GM19238 (cell line): ENCODE measurements around the gene SYT2.
"Not testable (repeated sequence)": the region's sequence is repeated elsewhere in the genome, so short reads cannot be mapped to it uniquely, and the experiment has no call there.

Experiments used
- DNase-seq: peaks from one replicate; pipeline ENCODE4 v3.0.0; 2011; ENCODE audit warnings: low spot score; ENCODE audit not compliant: insufficient read length

The SYT2 gene

DNA sequence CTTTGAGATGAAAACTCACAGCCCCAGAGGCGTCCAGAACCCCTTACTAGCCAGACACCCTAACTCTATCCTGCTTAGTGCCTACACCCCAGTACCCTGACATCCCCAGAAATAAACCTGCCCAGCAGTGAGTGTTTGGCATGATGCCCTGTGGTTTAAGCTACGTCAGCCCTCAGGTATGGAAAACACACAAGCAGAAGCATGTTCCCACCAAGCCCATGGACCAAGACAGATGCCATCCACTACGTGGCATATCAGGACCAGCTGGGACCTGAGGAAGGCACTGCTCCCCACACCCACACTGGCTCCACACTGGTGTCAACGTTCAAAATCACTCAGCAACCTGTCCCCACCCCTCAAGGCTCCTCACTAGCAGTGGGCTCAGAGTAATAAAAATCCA is 116.4 kb downstream of the SYT2 start:
- DNase-seq: no peak

DNA sequence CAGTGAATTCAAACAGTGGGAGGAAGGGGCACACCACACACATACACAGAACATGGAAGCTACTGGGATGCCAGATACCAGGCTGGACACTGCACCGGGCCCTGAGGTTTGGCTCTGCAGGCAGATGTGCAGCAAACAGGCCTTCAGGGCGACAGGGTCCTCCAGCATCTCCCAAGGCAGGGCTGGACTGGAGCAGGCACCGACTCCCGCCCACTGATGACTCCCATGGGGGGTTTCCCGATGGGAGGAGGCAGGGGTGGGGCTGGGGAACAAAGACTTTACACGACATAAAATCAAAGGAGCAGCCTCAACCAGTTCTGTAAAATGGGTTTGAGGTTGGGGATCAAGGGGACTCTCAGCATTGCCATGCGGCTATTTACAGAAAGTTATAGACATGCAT is 118.1 kb downstream of the SYT2 start:
- no peak for DNase-seq

DNA sequence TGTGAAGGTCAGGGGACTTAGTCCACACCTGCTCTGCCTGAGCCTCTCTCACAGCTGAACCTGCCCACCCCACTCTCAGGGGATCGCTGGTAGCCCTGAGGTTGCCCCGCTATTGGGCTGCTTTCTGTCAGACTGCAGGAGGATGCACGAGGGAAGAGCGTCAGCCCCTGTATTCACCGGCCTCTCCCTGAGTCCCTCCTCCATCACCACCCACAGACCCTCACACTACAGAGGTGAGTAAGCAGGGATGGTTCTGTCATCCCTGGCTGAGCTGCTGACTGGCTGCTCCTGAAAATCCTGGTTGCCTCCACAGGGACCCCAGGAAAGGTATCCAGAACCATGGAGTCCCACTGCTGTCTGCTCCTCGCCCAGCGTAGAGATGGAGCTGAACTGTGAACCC is 118.7 kb downstream of the SYT2 start:
- DNase-seq: no peak

DNA sequence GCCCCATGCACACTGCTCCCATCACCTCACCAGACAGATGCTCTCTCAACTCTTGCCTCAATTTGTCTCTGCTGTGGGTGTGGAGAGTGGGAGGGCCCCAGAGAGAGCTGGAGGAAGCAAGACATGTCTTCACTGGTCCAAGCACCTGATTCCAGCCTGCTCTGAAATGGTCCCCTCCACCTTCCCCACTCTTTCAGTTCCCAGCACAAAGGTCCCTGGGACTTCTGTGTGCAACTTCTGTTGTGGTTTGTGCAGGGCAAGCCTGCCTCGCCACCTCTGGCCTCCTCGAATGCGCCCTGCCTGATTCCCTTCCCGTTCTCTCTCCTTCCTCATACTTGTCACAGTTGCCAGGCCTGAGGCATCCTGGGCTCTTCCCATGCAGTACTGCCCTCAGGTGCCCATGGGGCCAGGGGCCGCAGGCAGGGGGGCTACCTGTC is 119.3 kb downstream of the SYT2 start:
- no peak for DNase-seq

DNA sequence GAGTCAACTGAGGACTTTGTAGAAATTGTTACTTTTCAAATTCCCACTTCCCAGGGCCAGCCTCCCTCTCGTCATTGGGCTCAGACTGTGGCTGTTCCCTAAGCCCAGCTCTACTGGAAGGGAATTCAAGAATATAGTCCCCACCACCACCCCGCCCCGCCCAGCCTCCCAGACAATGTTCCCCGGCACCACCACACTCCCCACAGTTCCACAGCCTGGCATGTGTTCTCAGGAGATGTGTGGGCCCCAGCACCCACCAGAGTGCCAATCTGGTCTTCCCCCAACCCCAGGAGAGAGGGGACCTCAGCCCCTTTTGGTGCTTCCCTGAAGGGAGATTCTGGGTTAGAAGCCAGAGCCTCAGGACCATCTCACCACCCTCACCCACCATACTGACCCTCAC is 120.1 kb downstream of the SYT2 start:
- DNase-seq: no peak

DNA sequence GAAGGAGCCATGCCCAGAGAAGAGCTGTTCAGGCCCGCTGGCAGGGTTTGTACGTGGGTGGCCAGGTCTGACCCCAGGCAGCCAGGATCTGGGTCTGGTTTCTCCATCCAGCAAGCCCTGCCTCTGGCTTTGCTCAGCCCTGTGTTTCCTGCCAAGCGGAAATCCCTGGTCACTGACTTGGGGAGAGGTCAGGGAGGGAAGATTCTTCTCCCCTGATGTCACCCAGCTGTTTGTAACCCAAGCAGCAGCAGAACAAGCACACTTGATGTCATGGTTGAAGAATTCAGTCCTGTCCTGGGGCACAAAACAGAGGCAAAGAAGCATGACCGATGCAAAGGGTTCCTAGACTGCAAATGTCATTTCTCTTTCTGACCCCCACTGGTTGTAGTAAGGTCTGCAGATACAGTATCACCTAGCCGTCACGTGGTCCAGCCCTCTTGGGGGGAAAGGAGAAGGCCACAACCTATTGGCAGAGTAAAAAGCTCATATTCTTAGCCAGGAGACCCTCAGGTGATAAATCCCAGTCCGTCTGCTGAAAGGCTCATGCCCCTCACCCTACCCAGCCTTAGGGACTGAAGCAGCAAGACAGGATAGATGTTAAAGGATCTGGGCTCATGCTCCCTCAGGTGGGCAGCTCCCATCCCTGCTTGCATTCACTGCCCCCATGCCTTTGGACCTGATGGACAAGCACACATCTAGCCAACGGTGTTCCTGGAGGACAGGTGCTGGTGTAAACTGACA is 120.9 kb downstream of the SYT2 start:
- DNase-seq: no peak

DNA sequence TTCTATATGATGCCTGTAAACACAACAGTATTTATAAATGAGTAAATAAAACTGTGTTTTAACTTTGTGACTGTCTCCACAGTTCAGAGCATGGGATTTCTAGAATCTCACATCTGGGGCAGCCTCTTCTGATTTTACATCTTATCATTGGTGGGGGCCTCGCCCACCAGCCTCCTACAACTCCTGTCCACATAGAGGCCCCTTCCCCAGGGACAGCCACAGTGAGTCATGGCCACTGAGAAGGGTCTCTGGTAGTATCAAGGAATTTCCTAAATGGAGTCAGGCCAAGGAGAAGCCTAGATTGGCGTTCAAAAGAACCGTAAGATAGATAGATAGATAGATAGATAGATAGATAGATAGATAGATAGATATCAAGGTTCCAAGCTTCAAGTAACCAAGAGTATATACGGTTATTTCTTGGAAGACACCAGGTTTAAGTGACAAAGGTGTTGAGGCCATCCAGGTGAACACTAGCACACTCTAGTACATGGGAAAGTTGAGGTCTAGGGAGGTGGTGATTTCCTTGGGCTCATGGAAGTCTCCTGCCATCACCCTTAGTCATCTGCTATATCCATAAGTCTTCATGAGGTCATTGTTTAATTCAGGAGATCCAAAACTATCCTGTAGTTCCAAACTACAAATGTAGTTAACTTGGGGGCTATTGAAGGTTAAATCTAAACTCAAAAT is 121.6 kb downstream of the SYT2 start:
- no peak for DNase-seq

DNA sequence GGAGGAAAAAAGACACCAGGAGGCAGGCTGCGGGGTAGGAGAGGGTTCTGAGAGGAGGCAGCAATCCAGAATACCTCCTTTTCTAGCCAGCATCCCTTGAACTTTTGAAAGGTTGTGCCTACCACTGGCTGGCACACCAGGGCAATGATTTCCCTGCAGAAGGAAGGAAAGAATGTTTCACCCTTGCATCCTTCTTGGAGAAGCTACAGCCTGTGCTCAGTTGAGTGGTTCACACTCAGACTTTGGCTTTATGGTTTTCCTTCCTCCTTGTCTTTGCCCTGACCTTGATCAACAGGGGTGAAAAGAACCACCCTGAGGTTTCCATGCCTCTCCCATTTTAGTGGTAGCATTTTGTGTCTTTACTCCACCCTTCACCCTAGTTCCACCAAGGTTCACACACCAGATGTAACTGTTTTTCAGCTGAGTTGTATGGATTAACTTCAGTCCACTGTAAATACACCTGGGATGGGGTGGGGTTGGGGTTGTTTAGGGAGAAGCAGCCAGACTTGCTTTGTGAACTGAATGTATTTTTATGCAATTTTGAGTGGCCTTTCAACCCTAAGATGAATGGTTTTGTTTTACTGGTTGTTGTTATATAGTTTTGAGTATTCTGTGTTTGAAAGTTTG is 122.3 kb downstream of the SYT2 start:
- no peak for DNase-seq

DNA sequence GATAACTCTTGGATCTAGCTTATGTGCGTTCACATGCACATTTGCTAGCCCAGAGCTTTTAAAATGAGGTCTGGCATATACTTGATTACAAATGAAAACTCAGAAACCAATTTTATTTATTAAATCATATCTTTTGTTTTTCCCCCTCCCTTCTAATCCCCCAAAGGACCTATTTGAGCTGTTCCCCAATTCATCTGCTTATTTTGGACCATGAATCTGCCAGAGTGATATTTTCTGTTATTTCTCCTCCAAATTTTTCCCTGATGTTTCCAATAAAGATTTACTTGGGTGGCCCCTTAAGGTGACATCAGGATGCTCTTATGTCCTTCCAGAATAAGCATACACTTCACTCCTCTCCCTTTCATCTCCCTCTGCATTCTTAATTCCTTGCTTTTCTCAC is 123.4 kb downstream of the SYT2 start:
- no peak for DNase-seq

DNA sequence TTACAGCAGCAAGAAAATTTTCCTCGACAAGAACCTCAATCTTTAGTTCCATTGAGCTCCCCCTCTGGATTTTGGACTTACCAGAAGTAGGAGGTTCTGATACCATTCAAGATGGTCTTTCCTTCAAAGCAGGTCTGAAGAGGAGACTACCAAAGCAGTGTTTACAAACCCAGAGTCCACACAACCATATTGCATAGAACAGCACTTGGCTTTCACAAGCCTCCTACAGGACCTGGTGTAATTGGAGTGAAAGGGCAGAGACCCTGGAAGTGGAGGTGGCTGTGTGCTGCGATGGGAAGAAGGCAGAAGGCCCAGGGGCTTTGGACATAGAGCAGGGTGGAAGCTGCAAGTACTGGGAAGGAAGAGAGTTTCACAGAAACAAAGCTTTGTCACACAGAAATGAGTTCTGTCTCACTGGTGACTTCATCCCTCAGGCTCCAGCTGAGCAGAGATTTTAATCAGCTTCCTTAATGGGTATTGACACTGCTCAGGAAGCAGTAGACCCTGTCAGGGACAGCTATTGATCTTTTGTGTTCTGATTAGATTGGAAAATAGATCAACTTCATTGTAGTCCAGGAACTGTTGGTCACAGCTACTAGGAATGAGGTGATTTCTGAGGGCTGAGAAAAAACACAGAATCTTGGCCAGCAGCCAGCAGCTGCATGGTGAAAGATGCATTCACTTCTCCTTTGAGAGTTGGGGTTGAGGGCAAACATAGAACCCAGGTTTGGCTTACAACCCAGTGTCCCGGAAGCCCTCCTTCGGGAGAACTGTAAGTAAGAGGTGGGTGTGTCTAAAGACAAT is 124.0 kb downstream of the SYT2 start:
- peak; percentile 27 for DNase-seq

DNA sequence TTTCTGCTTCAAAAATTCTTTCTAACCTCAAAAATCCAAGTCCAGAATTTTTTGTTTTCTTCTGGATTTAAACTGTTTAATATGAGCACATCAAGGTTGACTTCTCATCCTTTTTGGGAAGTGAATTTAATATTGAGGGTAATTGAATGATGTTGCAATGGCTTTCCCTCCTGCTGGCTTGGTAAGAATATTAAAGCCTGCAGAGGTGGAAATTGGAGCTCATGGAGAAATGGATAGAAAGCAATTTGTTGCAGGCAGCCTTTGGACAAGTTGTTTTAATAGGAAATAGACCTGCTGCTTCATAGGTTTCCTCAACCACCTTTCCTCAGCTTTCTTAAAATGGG is 124.7 kb downstream of the SYT2 start:
- no peak for DNase-seq

DNA sequence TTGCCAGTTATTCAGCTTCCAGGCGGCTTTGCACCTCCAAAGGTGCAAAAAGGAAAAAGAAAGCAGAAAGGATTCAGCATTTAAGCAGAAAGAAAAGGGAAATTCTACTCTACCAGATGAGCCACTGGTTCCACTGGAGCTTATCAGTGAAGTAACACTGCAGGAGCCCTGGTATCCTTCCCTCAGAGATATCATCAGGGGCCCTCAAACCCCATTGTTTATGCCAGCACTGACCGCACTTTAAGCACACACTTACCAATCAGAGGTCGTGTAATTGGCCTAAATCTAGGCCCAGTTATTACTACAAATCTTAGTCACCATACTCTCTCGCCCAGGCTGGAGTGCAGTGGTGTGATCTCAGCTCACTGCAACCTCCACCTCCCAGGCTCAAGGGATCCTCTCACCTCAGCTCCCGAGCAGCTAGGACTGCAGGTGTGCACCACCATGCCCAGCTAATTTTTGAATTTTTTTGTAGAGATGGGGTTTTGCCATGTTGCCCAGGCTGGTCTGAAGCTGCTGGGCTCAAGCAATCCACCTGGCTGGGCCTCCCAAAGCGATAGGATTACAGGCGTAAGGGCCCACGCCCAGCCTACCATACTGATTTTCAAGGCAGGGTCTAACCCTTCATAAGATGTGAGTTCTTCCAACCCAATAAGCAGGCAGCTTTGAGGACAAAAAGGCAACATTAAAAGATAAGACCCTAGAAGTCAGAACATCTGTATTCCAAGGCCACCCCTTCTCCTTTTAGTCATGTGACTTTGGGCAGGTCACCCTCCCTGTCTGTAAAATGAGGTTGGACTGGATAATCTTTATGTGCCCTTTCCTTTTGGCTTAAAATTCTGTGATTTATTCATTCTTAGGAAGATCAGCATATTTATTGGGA is 125.3 kb downstream of the SYT2 start:
- DNase-seq: no peak

DNA sequence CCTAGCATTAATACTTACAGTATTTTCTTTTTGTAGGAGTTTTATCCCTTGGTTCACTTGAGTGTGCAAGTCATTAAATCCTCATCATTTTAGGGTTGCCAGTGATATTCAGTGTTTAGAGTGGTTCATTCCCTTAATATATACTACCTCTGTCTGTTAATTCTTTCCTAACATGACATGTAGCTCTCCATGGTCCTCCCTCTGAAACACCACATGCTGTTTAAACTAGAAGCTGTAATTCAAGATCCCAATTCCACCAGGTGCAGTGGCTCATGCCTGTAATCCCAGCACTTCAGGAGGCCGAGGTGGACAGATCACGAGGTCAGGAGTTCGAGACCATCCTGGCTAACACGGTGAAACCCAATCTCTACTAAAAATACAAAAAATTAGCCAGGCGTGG is 127.9 kb downstream of the SYT2 start:
- DNase-seq: not testable (repeated sequence)

DNA sequence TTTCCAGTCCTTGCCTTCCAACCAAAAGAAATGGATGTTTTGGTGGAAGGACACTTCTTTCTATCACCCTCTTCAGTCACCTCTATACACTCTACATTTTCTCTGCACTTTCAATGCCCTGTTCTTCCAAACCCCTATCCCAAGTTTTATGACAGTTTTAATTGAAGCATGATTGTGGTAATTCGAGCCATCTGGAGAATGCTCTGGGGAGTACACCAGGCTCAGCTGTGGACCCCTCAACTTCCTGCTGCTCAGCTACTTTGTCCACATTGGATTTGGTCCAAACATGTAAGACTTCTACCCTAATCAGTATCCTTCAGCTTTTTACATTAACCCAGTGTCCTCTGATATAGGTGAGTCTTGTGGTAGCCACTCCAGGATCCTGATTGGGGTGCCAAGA is 129.6 kb downstream of the SYT2 start:
- DNase-seq: no peak

DNA sequence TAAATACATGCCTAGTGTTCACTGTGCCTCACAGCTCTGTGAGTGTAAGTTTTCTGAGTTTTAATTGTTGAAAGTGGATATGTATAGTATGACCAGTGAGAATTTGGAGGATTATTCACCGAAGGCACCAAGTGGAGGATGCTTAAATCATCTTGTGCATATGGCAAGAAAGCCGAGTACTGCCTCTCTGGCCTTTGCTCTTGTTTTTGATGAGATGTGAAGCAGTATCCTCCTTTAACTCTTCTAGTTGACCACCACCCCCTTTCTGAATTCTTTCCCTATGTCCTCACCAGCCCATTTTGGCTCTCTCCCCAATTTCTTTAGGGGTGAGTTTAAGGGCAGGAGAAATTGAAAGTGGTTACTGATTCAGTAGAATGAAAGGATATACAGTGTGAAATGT is 130.4 kb downstream of the SYT2 start:
- no peak for DNase-seq

DNA sequence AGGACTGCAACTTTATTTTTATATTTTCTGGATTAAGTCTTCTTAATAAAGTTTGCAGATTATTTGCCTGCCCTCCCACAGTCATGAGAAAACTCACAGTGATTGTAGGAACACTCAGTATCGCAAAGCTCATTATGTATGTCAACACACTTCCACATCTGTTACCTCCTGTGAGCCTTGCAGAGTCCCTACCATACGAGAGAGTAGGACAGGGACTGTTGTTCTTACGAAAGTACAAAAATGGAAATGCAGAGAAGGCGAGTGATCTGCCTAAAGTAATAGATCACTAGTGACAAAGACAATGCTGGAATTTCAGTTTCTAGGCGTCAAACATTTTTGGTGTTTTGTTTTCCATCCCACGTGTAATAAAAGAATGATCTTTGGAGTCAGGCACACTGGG is 131.7 kb downstream of the SYT2 start:
- DNase-seq: no peak

DNA sequence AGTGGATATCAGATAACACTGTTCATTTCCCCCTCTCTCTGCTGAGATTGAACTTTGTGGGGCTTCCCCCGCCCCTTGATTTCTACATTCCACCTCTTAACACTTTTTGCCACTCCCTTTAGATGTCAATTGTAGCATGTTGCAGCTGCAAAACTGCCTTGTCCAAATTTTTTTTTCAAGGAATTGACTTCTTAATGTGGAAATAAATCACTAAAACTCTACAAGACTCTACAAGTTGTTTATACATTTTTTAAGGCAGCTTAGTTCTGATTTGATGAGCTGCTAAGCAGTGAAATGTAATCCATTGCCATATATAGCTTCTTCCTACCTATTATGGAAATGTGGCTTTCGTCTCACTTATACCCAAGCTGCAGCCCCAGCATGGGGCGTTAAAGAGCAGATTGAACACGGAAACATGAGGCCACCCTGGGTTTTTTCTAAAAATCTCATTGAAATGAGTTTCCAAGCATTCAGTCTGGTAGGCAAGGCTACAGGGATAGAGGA is 132.2 kb downstream of the SYT2 start:
- DNase-seq: no peak

DNA sequence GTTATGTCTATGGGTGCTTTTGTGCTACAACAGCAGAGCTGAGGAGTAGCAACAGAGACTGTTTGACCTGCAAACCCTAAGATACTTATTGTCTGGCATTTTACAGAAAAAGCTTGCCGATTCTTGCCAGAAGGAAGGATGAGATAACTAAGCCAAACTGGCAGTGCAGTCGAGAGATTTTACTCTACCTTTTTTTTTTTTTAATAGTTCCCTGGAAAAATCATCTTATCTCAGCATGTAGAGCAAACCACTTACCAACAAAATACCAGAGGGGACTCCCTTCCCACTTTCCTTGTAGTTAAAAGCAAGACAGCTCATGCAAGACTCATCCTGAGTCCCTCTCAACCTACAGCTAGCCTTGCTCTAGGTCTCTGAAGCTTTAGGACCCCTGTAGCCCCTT is 132.9 kb downstream of the SYT2 start:
- DNase-seq: no peak

DNA sequence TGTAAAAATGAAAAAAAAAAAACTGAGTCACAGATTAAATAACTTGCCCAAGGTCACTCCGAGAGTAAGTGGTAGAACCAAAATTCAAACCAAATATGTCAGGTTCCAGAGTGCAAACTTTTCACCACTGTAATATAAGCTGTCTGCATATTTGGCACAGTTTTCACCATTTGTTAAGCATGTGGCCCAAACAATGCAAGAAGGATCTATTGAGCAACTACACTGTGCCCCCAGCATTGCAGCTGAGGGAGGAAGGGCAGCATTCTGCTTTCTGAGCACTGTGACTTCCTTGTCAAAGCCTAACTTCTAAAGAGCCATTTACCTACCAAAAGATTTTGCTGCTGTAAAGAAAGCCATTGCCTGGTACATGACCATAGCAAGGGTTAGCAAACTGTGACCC is 133.4 kb downstream of the SYT2 start:
- DNase-seq: no peak

DNA sequence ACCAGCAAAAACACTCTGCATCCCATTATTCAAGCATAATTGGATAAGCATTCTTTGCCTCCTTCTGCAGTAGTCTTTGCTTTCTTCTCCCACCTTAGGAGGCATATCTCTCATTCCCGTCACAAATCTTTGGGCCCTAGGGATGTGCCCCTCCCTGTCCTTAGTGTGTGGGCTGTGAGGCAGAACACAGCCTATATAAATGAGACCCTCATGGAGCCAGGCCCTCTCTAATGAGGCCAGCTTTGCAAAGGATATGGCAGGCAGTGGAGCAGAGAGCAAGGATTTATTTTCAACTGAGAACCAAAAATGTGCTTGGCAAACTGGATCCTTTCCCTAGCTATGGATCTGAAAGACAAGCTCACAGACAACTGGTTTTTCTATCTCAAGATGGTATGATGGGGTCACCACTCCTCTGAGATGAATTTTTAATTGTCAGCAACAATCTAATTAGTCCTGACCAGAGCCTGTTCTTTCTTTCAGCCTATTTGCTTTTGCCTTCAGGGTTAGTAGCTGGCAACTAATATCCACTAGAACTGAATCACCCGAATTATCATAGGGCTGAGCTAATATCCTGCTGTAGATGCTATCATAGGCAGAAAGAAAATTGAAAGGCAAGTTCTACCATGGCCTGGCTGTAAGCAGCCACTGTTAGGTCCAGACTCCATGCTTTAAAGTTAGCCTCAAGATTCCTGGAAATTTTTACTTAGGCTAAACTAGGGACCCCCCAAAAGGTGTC is 134.2 kb downstream of the SYT2 start:
- no peak for DNase-seq
